Stimulated activated CD8-positive, alpha-beta memory T cell treated with anti-CD3 and anti-CD28 coated beads, Interleukin-4, amount 100 ng/mL, for 1 hour (primary cell): ENCODE measurements around the gene MKLN1.

Source experiments
- DNase-seq, 2 donors: peaks; one replicate each; pipeline ENCODE4 v3.0.0-alpha.2; 2020; ENCODE audit warnings: low read depth in 2 of 2, low spot score in 1 of 2

The MKLN1 gene

DNA sequence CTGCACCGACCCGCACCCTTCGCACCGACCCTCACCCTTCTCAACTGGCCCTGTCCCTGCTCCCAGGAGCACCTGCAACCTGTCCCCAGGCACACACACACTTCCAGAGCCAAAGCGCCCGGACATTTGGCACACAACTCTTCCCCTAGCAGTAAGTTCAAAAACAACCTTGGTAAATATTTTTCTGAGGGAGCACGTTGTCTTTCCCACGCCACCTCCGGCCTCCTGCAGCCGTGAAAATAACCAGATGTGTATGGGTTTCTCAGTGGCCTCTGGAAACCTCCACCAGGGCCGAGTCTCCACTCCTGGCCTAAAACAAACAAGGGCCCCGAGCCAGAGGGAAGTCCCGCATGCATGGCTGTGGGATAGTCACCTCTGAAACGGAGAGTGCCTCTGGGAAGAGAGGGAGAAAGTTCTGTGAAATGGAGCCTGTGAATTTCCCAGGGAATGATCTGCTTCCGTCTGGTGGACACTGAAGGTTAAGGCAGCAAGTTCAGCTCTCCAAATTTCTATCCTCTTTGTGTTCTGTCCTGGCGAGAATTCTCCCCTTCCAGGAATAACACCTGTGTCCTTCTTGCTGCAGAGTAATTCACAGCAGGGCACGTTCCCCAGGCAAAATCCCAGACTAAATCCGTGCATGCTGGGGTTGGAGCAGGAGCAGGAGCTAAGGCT, 213.0 kb downstream of the MKLN1 start:
- no peak for DNase-seq

DNA sequence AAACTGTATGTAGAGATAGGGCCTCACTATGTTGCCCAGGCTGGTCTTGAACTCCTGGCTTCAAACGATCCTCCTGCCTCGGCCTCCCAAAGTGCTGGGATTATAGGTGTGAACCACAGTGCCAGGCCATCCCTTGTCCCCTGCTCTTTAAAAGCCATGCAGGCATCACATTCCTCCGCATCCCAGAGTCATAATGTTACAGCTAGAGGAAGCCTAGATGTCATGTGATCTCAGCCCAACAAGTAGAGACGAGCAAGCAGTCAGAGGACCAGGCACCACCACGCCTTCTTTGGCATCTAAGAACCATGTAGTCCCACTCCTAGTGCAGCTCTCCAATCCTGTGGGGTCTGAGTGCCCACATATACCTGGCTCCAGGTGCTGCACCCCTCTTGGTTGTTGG, 215.6 kb downstream of the MKLN1 start:
- DNase-seq, result no peak

DNA sequence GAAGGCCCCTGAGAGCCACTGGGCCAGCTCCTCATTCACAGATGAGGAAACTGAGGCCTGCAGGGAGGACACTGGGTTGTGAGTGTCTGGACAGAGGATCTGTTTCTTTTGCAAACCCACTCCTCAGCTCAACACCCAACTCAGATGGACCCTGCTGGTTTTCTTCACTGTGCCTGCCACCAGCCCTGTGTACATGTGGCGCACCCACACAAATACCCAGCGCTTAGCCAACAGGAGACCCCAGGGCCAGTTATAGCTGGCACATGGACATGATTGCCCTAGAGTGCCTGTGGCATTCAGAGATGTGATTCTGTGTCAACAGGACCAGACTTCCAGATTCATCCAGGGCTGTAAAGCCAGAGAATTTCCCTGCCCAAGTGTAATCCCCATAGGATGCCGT, 216.3 kb downstream of the MKLN1 start:
- DNase-seq, result no peak

DNA sequence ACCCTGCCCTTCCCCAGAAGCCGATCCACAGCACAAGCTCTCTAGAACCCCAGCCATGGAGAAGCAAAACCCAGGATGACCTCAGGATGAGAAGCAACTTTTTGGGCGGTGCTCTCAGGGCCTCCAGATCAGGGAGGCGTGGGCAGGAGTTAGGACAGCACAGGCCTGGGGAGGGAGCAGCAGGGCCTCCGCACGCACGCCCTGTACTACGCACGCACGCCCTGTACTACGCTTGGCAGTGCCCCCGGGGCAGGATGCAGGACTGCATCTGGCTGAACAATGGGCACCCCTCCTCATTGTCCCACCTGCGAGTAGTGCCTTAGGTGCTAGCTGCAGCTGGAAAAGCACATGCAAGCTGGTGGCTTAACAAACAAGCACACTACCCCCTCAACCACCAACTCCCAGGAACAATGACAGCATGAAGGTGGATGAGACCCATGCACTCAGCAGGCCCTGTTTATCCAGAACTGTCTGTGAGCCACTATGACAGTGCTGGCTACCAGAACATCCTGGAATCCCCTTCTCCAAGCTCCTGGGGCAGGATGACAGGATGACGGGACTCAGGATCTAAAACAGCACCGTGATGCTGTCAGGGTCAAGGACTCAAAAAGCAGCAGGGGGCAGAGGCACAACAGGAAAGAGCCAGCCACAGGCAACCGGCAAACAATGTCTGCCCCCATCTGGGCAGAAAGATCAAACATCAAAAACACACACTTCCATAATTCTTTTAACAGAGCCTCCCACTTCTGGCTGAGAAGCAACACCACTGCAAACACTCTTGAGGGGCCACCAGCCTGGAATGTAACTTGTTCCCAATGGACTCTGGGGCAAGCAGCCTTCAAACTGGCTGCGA, 217.0 kb downstream of the MKLN1 start:
- no peak for DNase-seq

DNA sequence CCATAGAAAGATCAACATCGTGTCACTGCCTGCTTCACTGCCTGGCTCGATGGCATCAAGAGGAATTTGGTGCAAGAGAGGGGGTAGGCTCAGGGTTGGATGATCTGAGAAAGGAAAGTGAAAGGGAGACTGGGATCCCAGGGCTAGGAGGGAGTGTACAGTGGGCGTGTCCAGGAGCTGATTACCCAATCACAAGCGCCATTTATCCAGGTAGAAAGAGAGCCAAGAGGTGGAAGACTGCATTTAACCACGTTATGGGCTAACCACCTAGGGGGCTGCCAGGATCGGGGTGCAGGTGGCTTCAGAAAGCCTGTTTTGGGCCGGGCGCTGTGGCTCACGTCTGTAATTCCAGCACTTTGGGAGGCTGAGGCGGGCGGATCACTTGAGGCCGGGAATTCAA, 218.4 kb downstream of the MKLN1 start:
- DNase-seq, result no peak
